HG03064 (cell line): ENCODE results near the gene ADARB2.

Source experiments
- ATAC-seq: cut with Tn5 transposase; IDR thresholded peaks from one replicate; pipeline ENCODE4 v1.9.1; 2021; ENCODE audit warnings: low read depth; ENCODE audit not compliant: unreplicated experiment

The ADARB2 gene

DNA sequence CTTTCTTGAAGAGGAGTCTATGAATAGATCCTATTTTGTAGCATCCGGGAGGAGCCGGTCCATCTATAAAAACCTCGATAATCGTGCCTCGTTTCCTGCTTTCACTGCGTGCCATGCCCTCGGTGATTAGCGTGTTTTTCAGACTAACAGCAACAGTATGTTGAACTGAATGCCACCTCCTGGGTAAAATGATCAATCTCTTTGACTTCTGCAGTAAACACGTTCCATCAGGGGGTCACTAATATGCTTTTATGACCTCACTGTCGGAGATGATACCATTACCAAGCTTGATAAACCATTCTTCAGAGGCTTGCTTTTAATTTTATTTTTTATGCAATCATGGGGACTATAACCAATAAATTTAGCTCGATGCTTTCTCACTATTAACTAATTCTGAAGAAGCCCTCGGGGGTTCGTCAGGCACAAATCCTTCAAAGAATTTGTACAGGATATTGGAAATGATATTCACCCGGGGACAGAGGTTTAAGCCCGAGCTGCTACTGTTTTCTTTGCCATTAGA lies 228.3 kb downstream of the ADARB2 start:
- ATAC-seq: no peak

DNA sequence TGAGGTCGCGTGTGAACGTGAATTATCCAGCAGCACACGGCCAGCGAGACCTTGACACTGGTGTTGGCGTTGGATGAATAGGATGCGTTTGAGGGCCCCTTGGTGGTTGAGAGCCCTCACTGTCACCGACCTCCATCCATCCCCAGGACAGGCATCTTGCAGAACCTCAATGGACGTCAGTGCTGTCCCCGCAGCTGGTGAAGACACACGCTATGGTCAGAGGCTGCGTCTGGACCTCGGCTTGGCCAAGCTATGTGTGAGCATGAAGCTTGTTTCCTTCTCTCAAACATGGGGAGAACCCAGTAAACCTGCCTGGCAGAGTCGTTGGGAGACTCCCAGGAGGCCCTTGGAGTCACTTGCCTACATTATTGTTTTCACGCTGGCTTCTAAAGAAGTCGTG lies 229.2 kb downstream of the ADARB2 start:
- ATAC-seq: no peak

DNA sequence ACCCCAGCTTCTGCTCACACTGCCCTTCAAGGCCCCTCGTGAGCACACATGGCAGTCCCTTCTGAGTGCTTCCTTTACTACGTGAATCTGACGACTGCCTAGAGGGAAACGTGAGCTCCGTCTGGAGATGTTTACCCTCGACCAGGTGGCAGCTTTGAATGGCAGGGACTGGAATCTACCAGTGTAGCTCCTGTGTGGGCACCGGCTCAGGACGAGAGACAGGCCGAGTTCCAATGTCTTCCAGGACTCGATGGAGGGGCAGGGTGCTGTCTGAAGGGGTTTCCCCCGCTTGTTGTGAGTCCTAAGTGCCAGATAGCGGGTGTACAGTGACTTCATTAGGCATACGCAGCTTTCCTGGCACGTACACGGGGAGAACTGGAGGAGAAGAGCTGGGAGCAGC lies 229.9 kb downstream of the ADARB2 start:
- ATAC-seq: no peak

DNA sequence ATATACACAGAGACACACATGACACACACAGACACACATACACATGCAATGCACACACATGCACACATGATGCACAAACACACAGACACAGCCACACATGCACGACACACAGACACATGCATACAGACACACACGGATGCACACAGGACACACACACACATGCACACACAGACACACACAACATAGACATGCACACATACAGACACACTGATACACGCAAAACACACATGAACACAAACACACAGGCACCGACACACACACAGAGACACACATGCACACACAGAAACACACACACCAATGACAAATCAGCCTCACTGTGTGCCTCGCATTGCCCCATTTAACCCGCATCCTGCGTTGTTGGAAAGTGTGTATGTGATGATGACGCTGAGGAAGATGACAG lies 232.4 kb downstream of the ADARB2 start:
- no peak for ATAC-seq

DNA sequence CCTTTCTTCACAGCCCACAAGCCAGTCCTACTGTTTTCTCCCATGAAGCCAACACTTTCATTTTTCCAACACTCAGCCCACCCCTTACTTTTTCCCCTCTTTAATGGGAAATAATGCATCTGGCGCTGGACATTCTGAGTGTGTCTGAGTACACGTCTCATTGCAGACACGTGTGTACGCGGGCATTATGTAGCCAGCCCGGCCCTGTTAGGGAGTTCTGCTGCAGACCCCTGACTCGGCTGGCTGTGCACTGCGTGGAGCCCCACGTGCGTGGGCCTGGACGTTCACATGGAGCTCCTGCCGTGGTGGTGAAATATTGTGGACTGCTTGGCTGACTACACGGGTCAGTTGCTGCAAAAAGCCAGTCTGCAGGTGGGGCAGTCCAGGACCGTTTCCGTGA lies 233.0 kb downstream of the ADARB2 start:
- no peak for ATAC-seq

DNA sequence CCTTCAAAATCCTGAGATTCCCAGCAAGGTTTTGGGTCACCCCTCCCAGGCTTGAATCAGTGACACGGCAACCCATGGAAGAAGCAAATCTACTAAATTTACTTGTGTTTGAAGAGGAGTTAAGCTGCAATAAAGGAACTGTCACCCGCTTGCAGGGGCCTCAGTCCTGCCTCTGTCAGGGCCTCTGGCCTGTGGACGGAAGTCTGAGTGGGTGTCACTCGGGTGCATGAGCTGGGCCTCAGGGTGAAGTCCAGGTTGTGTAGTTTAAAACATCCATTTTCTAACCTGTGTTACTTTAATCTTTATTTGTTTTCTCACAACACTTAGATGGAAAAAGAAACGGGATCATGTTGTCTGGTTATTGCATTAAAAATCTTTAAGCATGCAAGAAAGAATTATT lies 234.9 kb downstream of the ADARB2 start:
- no peak for ATAC-seq

DNA sequence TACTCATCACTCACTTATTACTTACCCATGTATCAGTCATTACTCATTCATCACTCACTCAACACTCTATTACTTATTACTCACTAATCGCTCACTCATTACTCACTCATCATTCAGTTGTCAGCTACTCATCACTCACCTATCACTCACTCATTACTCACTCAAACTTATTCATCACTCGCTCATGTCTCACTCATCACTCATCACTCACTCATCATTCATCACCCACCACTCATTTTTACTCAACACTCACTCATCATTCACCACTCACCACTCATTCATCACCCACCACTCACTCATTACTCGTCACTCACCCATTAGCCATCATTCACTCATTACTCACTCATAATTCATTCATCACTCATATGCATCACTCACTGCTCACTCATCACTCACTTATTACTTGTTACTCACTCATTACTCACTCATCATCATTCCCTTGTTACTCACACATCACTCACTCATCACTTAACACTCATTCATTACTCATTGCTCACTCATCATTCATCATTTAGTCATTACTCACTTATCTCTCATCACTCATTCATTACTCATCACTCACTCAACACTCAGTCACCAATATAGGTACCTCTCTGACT lies 237.9 kb downstream of the ADARB2 start:
- ATAC-seq: no peak

DNA sequence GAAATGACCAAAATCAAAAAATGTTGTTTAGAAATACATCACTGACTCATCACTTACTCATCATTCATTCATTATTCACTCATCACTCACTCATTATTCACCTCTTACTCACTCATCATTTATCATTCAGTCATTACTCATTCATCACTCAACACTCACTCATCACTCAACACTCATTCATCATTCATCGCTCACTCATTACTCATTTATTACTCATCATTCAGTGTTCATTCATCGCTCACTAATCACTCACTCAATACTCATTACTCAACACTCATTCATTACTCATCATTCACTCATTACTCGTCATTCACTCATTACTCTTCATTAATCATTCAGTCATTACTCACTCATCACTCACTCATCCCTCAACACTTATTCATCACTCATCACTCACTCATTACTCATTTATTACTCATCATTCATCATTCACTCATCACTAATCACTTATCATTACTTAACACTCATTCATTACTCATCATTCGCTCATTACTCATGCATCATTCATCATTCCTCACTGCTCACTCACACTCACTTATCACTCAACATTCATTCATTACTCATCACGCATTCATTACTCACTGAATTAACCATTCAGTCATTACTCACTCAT lies 238.5 kb downstream of the ADARB2 start:
- no peak for ATAC-seq

DNA sequence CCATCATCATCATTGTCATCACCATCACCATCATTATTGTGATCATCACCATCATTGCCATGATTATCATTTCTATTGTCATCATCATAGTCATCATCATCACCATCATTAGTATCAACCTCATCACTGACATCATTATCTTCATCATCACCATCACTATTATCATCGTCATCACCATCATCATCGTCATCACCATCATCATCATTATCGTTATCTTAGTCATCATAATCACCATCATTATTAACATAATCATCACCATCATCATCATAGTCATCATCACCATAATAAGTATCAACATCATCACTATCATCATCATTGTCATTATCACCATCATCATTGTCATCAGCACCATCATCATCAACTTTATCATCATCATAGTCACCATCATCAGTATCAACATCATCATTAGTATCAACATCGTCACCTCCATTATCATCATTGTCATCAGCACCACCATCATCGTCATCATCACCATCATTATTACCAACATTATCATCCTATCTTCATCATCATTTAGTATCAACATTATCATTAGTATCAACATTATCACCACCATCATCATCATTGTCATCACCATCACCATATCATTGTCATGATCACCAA lies 241.3 kb downstream of the ADARB2 start:
- no peak for ATAC-seq

DNA sequence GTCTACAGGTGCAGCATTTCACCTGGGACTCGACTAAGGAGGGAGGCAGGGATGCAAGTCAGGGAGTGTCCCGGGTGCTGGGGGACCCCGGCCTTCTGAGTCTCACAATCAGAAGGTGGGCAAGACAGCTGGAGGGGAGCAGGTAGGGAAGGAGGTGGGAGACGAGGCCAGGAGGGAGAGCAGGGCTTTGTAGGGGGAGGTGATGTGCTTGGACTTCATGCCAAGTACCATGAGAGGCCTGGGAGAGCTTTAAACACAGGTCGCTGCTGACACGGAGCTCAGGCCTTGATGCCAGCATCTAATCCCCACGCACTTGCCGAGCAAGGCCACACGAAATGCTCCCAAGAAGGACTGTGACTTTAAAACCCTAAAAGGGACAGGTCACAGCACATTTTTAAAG lies 244.7 kb downstream of the ADARB2 start:
- no peak for ATAC-seq

DNA sequence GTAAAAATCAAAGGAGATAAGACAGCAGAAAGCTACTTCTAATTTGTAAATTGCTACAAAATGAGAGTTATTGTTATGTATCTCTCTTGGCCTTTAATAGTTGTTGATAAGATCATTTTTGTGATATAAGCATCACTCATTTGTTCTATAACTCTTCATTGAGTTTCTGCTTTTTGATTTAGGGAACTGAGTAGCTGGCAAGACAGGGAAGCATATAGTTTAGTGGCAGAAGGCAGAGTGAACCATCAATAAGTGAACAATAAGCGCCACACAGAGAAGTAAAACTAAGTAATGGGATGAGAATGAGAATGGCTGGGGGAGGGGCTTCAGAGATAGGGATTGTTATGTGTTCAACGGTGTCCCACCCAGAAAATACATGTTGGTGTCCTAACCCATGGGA lies 245.4 kb downstream of the ADARB2 start:
- ATAC-seq: no peak

DNA sequence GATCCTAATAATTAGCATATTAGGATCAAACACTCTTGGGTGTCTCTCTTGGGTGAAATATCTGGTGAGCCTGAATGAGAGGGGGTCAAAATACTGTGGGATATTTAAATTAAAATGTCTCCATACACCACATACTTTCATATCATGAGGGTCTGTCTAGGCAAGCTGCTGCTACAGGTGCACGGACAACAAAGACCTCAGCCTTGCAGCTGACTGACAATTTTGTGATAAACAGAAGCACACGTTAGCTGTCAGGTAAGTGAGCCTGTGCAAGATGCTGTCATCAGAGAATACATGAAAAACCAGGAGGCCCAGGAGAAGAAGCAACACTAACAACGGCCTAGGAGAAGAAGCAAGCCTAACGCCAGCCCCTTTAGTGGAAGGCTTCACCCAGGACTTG lies 247.5 kb downstream of the ADARB2 start:
- no peak for ATAC-seq

DNA sequence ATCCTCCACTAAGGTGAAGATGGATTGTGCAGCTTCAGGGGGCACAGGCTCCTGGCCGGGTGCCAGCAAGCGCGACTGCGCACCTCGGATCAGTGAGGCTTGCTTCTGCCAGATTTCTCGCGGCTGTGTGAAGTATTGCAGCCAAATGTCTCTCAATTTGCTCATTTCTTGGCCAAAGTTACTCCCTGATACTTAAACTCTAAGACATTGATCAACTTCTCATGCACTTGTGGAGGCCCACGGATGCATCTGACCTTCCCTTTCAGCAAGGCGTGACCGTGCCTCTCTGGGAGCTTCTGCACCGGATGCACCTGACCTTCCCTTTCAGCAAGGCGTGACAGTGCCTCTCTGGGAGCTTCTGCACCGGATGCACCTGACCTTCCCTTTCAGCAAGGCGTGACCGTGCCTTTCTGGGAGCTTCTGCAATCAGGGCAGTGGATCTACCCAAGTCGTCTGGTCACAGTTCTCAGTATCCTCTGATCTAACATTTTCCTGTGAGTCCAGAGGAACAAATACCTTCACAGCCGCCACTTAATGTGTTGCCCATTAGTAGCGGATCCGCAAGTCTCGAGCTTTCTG lies 248.3 kb downstream of the ADARB2 start:
- peak; percentile 90 for ATAC-seq

DNA sequence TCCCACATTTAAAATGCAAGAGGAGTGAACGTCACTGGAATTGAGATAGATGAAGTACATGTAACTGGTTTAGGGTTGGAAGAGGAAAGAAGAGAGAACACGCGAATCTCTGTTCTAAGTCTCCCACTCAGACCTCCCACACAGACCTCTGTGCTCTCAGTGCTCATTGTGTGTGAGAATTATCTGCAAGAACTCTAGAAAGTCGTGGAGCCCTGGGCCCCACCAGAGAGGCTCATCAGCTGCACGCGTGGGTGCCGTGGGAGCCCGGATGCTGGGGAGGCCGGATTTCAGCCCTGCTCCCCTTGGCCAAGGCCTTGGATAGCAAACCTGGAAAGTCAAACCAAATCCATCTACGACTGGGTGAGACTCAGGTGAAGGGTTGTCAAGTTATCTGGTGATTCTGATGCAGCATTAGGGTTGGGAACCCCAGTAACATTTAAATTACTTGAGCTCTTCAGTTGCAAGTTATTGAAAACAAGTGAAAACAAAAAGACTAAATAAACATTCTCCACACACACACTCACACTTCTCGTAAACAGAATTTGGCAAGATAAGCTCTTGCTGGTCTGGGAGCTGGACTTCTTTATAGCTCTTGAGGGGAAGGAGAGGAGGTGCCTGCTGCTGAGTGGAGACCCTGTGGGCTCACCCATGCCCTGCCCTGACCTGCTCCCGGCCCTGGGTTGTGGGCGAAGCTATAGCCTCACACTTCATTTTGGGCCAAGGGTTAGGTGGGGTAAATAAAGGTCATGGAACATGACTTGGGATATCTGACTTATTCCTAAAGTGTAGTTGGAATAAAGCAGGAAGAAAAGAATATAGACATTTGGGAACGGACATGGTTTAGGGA lies 250.3 kb downstream of the ADARB2 start:
- ATAC-seq: no peak

DNA sequence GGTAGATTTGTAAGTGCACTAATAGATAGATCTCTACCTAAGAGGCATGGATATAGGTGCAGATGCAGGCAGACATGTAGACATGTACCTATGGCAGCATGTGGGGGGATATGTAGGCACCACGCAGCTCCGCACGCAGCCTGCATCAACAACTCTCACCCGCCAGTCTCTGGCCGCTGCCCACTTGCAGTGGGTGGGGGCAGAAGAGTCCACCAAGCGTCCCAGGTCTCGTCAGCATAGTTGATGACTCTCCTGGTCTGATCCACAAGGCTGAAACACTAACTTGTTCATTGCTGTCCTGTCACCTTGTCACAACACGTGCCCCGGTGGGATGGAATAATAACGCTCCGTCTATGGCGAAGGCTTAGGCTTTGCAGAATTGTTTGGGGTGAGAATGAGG lies 252.0 kb downstream of the ADARB2 start:
- ATAC-seq: no peak

DNA sequence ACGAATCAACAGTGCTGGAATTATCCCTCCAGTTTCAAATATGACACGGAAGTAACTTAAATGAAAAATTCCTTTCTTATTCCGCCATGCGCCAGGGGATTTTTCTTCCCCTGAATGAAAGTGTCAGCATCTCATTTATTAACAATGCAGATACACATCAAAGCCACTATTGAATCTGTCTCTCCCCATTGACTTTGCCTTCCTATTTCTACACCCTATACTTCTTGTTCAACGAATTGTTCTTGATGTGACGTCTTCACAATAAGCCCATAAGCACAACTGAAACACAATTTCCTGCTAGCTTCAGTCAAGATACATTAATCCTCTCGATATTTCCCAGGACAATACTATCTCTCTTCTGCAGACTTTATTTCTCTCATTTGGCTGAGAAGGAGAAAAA lies 253.5 kb downstream of the ADARB2 start:
- no peak for ATAC-seq

DNA sequence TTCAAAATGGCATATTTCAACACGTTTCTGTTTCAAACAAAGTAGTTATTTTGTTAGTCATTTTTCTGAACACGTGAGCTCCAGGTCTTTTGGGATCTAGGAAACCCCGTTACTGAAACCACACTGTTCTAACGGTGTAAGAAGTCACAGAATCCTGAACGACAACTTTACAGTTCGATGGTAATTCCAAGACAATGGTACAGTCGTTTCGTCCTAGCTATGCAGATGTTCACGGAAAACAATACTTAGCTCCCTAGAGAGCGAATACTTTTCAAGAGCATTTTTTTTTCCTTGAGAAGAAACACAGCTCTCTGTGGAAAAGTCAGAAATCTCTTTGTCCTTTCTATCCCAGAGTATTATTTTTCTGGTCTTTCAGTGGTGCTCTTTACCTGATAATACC lies 254.1 kb downstream of the ADARB2 start:
- ATAC-seq: no peak

DNA sequence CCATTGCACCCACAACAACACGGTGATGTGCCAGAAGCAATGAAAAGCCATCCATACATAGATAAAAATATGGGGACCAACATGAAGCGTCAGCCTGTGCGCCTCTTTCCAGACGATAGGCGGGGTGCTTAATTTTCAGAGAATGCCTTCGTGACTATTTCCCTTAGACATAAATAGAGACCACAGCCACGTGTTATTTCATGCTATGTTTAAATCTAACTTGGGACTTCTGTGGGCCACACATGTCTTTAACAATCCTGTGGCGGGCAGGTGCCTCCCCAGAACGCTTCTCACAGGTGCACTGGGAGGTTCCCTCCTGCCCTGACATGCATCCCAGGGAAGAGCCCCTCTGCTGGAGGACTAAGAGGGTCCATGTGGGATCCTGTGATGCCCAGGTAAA lies 259.7 kb downstream of the ADARB2 start:
- no peak for ATAC-seq

DNA sequence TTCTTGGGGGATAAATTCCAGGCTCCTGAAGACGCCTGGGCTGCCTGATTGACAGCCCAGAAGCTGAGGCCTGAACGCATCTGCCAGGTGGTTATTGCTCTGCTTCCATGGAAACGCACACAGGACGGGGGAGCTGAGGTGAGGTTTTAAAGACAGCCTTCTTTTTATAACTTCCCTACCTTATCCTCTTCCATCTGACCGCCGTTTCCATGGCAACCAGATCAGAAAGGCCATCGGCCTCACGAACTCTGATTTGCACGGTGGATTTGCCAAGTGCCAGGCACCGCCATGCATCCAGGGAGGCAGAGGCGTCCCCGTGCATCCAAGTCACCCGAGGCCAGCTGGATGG lies 260.9 kb downstream of the ADARB2 start:
- ATAC-seq: no peak

DNA sequence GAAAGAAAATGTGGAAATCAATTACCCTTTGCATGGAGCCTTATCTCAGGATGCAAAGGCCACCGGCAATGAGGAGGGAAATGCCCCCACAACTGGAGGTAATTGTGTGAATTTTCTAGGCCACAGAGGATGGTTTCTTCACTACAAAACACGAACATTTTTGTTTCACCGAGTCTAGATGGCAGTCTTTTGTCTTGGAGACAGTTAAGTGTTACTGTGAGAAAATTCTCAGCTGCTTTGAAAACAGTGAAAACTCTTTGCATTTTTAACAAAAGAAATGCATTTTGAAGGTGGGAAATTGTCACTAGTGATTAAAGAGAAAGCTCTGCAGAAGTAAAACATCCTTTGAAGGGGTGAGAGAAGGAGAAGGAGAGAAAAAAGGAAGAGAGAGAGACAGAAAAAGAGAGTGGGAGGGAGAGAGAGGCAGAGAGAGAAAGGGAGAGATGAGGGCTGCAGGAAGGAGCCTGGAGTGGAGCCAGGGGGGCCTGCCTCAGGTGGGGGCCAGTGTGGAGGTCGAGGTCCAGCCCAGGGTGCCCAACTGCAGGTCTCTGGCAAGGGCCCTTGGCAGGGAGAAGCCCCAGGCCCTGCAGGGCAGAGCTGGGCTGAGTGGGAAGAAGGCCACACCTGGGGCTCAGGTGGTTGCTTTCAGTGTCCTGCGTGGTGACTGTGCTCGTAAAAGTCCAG lies 261.4 kb downstream of the ADARB2 start:
- no peak for ATAC-seq
